Smooth muscle cell (in vitro differentiated cells): ENCODE results near the gene CDK18. TPM values are rescaled to one million over a fixed set of nuclear protein-coding genes. Genes with fewer than 3 reads are reported as not detected.

Experiments used
- DNase-seq: peaks from one replicate; lab custom pipeline; 2025; ENCODE audit not compliant: unreplicated experiment; lab: John Stamatoyannopoulos, UW
- H2AFZ ChIP-seq: fragments of 200-600 bp; sonication (generic); 2 replicates; pipeline ENCODE4 v1.6.0; 2016; ENCODE audit warnings: antibody characterized with exemption, low read depth, mild to moderate bottlenecking
- H3F3A ChIP-seq: fragments of 200-600 bp; sonication (generic); 2 replicates; pipeline ENCODE4 v1.6.0; 2017; ENCODE audit warnings: antibody characterized with exemption, low read depth
- H3K27ac ChIP-seq: fragments of 200-600 bp; sonication (generic); 2 replicates; pipeline ENCODE4 v1.5.1; 2016; ENCODE audit warnings: low read depth, mild to moderate bottlenecking
- H3K27me3 ChIP-seq: fragments of 200-600 bp; sonication (generic); 2 replicates; pipeline ENCODE4 v1.6.1; 2016; ENCODE audit warnings: low read depth, mild to moderate bottlenecking
- H3K36me3 ChIP-seq: fragments of 200-600 bp; sonication (generic); 2 replicates; pipeline ENCODE4 v1.5.1; 2016; ENCODE audit warnings: low read depth
- H3K4me1 ChIP-seq: fragments of 200-600 bp; sonication (generic); 2 replicates; pipeline ENCODE4 v1.5.1; 2016; ENCODE audit warnings: low read depth
- H3K4me2 ChIP-seq: fragments of 200-600 bp; sonication (generic); 2 replicates; pipeline ENCODE4 v1.6.0; 2016; ENCODE audit warnings: mild to moderate bottlenecking
- H3K4me3 ChIP-seq: fragments of 200-600 bp; sonication (generic); 2 replicates; pipeline ENCODE4 v1.5.1; 2016; ENCODE audit warnings: mild to moderate bottlenecking
- H3K79me2 ChIP-seq: fragments of 200-600 bp; sonication (generic); 2 replicates; pipeline ENCODE4 v1.6.0; 2016; ENCODE audit warnings: low read depth, mild to moderate bottlenecking
- H3K9ac ChIP-seq: fragments of 200-600 bp; sonication (generic); 2 replicates; pipeline ENCODE4 v1.6.0; 2016; ENCODE audit warnings: low read depth
- H3K9me3 ChIP-seq: fragments of 200-600 bp; sonication (generic); replicated peaks from 2 replicates; pipeline ENCODE4 v1.5.1; 2016; ENCODE audit warnings: low read depth
- H4K20me1 ChIP-seq: fragments of 200-600 bp; sonication (generic); 2 replicates; pipeline ENCODE4 v1.6.0; 2016; ENCODE audit warnings: low read depth
- WGBS: methylation state at CpG from one replicate; pipeline ENCODE4 v1.1.7; 2016; ENCODE audit warnings: low lambda C conversion rate; 5-methylcytosine and 5-hydroxymethylcytosine counted together
- polyA plus RNA-seq: library from polyadenylated mRNA; unstranded; fragments of >200 nt; fragmentation: Nextera tagmentation; extraction: Ambion mirVana; gene quantifications from 2 replicates; pipeline ENCODE4 v1.2.1, GENCODE V29; 2016
- total RNA-seq: library from RNA; depleted of rRNA; stranded (reverse); fragments of >200 nt; gene quantifications from 2 replicates; pipeline ENCODE4 v1.2.3, GENCODE V29; 2014
- TF ChIP-seq, protein P1 (sequence below): fragments of 200-600 bp; sonication (generic); IDR thresholded peaks from 2 replicates; pipeline ENCODE4 v1.5.1; 2017; ENCODE audit warnings: borderline replicate concordance, mild to moderate bottlenecking, antibody characterized with exemption; ENCODE audit not compliant: insufficient read depth, poor library complexity, severe bottlenecking

CDK18 gene
- total and polyA plus RNA-seq, 2 experiments from 2014 or later = 6.1 TPM

GRCh38 chr1:205575294-205575885 lies 70.9 kb downstream of the CDK18 start:
- Histone ChIP-seq H3K9me3 (no peaks in the 10 kb centered on the region), H3K4me2 (no peak overlapping the region), H2AFZ (no peak overlapping the region), H3K4me1 (no peaks in the 10 kb centered on the region), H3K27ac (no peak overlapping the region), H4K20me1 (no peaks in the 10 kb centered on the region), H3K4me3 (no peak overlapping the region), H3K27me3 (peaks cover 97% of the 10 kb centered on the region), H3F3A (no peaks in the 10 kb centered on the region), H3K36me3 (no peaks in the 10 kb centered on the region), H3K79me2 (no peaks in the 10 kb centered on the region), H3K9ac (no peak overlapping the region)
- no peak for DNase-seq
- 82% methylated on average over 1 of the region's 1 CpG for WGBS
- TF ChIP-seq, protein P1, sequence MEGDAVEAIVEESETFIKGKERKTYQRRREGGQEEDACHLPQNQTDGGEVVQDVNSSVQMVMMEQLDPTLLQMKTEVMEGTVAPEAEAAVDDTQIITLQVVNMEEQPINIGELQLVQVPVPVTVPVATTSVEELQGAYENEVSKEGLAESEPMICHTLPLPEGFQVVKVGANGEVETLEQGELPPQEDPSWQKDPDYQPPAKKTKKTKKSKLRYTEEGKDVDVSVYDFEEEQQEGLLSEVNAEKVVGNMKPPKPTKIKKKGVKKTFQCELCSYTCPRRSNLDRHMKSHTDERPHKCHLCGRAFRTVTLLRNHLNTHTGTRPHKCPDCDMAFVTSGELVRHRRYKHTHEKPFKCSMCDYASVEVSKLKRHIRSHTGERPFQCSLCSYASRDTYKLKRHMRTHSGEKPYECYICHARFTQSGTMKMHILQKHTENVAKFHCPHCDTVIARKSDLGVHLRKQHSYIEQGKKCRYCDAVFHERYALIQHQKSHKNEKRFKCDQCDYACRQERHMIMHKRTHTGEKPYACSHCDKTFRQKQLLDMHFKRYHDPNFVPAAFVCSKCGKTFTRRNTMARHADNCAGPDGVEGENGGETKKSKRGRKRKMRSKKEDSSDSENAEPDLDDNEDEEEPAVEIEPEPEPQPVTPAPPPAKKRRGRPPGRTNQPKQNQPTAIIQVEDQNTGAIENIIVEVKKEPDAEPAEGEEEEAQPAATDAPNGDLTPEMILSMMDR = no peak

GRCh38 chr1:205576011-205576410 lies 71.5 kb downstream of the CDK18 start:
- Histone ChIP-seq H3K27me3 (peaks cover 97% of the 10 kb centered on the region), H3K4me1 (no peaks in the 10 kb centered on the region), H3K79me2 (no peaks in the 10 kb centered on the region), H3K27ac (no peak overlapping the region), H3K4me2 (no peak overlapping the region), H4K20me1 (no peaks in the 10 kb centered on the region), H3K9ac (no peak overlapping the region), H3K36me3 (no peaks in the 10 kb centered on the region), H3K4me3 (no peak overlapping the region), H2AFZ (no peak overlapping the region), H3F3A (no peaks in the 10 kb centered on the region), H3K9me3 (no peaks in the 10 kb centered on the region)
- WGBS = 87% methylated on average over 3 of the region's 3 CpGs
- TF ChIP-seq, protein P1 = no peak
- no peak for DNase-seq

GRCh38 chr1:205576805-205577761 lies 72.6 kb downstream of the CDK18 start:
- H3K4me1 ChIP-seq = no peaks in the 10 kb centered on the region
- no peaks in the 10 kb centered on the region for H3K9me3 ChIP-seq
- H3F3A ChIP-seq = no peaks in the 10 kb centered on the region
- peaks cover 94% of the 10 kb centered on the region for H3K27me3 ChIP-seq
- H4K20me1 ChIP-seq = no peaks in the 10 kb centered on the region
- 75% methylated on average over 22 of the region's 22 CpGs for WGBS
- H3K4me2 ChIP-seq = no peak overlapping the region
- no peak overlapping the region for H2AFZ ChIP-seq
- H3K36me3 ChIP-seq = no peaks in the 10 kb centered on the region
- H3K27ac ChIP-seq = no peak overlapping the region
- H3K79me2 ChIP-seq = no peaks in the 10 kb centered on the region
- TF ChIP-seq, protein P1 = no peak
- H3K9ac ChIP-seq = no peak overlapping the region
- H3K4me3 ChIP-seq = no peak overlapping the region
- no peak for DNase-seq
